PC-3 (cell line): ENCODE results near the gene NINJ2. TPM values are rescaled to one million over a fixed set of nuclear protein-coding genes. Genes with fewer than 3 reads are reported as not detected.

Experiments used
- ATAC-seq: fragments of 200-7000 bp; cut with Tn5 transposase; 2 replicates; pipeline ENCODE4 v1.9.1; 2020; ENCODE audit warnings: mild to moderate bottlenecking, moderate library complexity
- BruUV-seq: library from RNA; stranded (reverse); fragments of 400-500 nt; replicated peaks from 2 replicates; lab custom pipeline; 2021; lab: Mats Ljungman, UMichigan
- CTCF ChIA-PET: fragments of 300-600 bp; sonication (Branson Sonifier 250); formaldehyde crosslinking; loops from one replicate; lab custom pipeline; 2022; ENCODE audit warnings: antibody characterized with exemption; lab: Charles Lee
- POLR2A ChIA-PET: fragments of 300-600 bp; sonication (Branson Sonifier 250); formaldehyde crosslinking; loops from one replicate; lab custom pipeline; 2022; ENCODE audit warnings: antibody characterized with exemption; ENCODE audit not compliant: unreplicated experiment; lab: Charles Lee
- DNase-seq: peaks from one replicate; pipeline ENCODE4 v3.0.0-alpha.2; 2015
- H2AFZ ChIP-seq: fragments of 300-600 bp; sonication (generic); 2 replicates; pipeline ENCODE4 v1.6.0; 2016; ENCODE audit warnings: antibody characterized with exemption, low read length
- H3F3A ChIP-seq: fragments of 300-600 bp; sonication (generic); one replicate; pipeline ENCODE4 v1.6.0; 2017; ENCODE audit warnings: antibody characterized with exemption, low read length, control low read depth, mild to moderate bottlenecking; ENCODE audit not compliant: unreplicated experiment
- H3K27ac ChIP-seq: fragments of 300-600 bp; sonication (generic); 2 replicates; pipeline ENCODE4 v1.5.1; 2016; ENCODE audit warnings: mild to moderate bottlenecking, low read length
- H3K27me3 ChIP-seq: fragments of 300-600 bp; sonication (generic); 2 replicates; pipeline ENCODE4 v1.6.1; 2016; ENCODE audit warnings: low read length, mixed read lengths
- H3K36me3 ChIP-seq: fragments of 300-600 bp; sonication (generic); 2 replicates; pipeline ENCODE4 v1.6.1; 2016; ENCODE audit warnings: low read depth, mixed run types, low read length, mixed read lengths
- H3K4me1 ChIP-seq: fragments of 300-600 bp; sonication (generic); 2 replicates; pipeline ENCODE4 v1.5.1; 2016; ENCODE audit warnings: low read length; ENCODE audit not compliant: insufficient read depth
- H3K4me2 ChIP-seq: fragments of 300-600 bp; sonication (generic); 2 replicates; pipeline ENCODE4 v1.6.0; 2016; ENCODE audit warnings: low read length
- H3K4me3 ChIP-seq: fragments of 300-600 bp; sonication (generic); 2 replicates; pipeline ENCODE4 v1.5.1; 2016; ENCODE audit warnings: mild to moderate bottlenecking, low read length, mixed read lengths
- H3K79me2 ChIP-seq: fragments of 300-600 bp; sonication (generic); 2 replicates; pipeline ENCODE4 v1.6.1; 2017; ENCODE audit warnings: low read length, mixed read lengths
- H3K9ac ChIP-seq: fragments of 300-600 bp; sonication (generic); 2 replicates; pipeline ENCODE4 v1.6.0; 2016; ENCODE audit warnings: mild to moderate bottlenecking, low read length
- H3K9me2 ChIP-seq: fragments of 300-600 bp; sonication (generic); replicated peaks from 2 replicates; pipeline ENCODE4 v1.6.1; 2016; ENCODE audit warnings: mixed run types, low read length, mixed read lengths
- H3K9me3 ChIP-seq: fragments of 300-600 bp; sonication (generic); 2 replicates; pipeline ENCODE4 v1.6.1; 2016; ENCODE audit warnings: low read length, mixed read lengths
- H4K20me1 ChIP-seq: fragments of 300-600 bp; sonication (generic); 2 replicates; pipeline ENCODE4 v1.6.1; 2016; ENCODE audit warnings: low read length, mixed read lengths
- CTCF ChIP-seq: fragments of 300-600 bp; sonication (generic); conservative IDR thresholded peaks from 2 replicates; pipeline ENCODE4 v1.5.1; 2017; ENCODE audit warnings: antibody characterized with exemption, low read depth, mild to moderate bottlenecking, low read length
- EZH2 ChIP-seq: fragments of 300-600 bp; sonication (generic); IDR thresholded peaks from one replicate; pipeline ENCODE4 v1.6.1; 2017; ENCODE audit warnings: antibody characterized with exemption, mild to moderate bottlenecking, low read length; ENCODE audit not compliant: unreplicated experiment
- EZH2phosphoT487 ChIP-seq: fragments of 300-600 bp; sonication (generic); IDR thresholded peaks from 2 replicates; pipeline ENCODE4 v1.6.1; 2018; ENCODE audit warnings: mild to moderate bottlenecking, antibody characterized with exemption, low read length, borderline replicate concordance
- intact Hi-C: fragments of 100-400 bp; cut with micrococcal nuclease; formaldehyde crosslinking; loops from 2 replicates; pipeline ENCODE4 v1.9.0; 2023
- total RNA-seq: library from RNA; depleted of rRNA; stranded (reverse); fragments of >200 nt; gene quantifications from 2 replicates; pipeline ENCODE4 v1.2.3, GENCODE V29; 2014

Gene NINJ2
- total RNA-seq, 1 experiment from 2014 or later: not detected

- Histone ChIP-seq H3K36me3 (no peaks in the 10 kb centered on the region), H3K27me3 (no peaks in the 10 kb centered on the region), H3K79me2 (no peaks in the 10 kb centered on the region), H3F3A (no peaks in the 10 kb centered on the region), H3K9ac (no peak overlapping the region), H3K27ac (no peak overlapping the region), H3K9me2 (no peaks in the 10 kb centered on the region), H4K20me1 (no peaks in the 10 kb centered on the region), H3K9me3 (no peaks in the 10 kb centered on the region), H3K4me2 (no peak overlapping the region), H3K4me3 (no peak overlapping the region), H2AFZ (no peak overlapping the region), H3K4me1 (peaks cover 8% of the 10 kb centered on the region)
- ChIA-PET CTCF (no interaction called here), POLR2A (no interaction called here)
- intact Hi-C loops: no loop called here
- ATAC-seq (no peak), DNase-seq (no peak)
- no peak for TF ChIP-seq EZH2
- BruUV-seq: no TSS peak
Observed at GRCh38 chr12:612886-613285, 50.4 kb downstream of the NINJ2 start.

GRCh38 chr12:612293-612692, 51.0 kb downstream of the NINJ2 start:
- no peak overlapping the region for H3K4me3 ChIP-seq
- no peak overlapping the region for H3K27ac ChIP-seq
- no TSS peak for BruUV-seq
- H3K9me2 ChIP-seq: no peaks in the 10 kb centered on the region
- H3F3A ChIP-seq: no peaks in the 10 kb centered on the region
- TF ChIP-seq EZH2phosphoT487 (no peak), CTCF (no peak), EZH2 (no peak)
- H3K9me3 ChIP-seq: no peaks in the 10 kb centered on the region
- H3K9ac ChIP-seq: no peak overlapping the region
- H3K4me1 ChIP-seq: peaks cover 14% of the 10 kb centered on the region
- ChIA-PET POLR2A (no interaction called here), CTCF (no interaction called here)
- DNase-seq (no peak), ATAC-seq (no peak)
- no peak overlapping the region for H2AFZ ChIP-seq
- H3K36me3 ChIP-seq: no peaks in the 10 kb centered on the region
- no peaks in the 10 kb centered on the region for H4K20me1 ChIP-seq
- H3K79me2 ChIP-seq: no peaks in the 10 kb centered on the region
- intact Hi-C loops: no loop called here
- H3K27me3 ChIP-seq: no peaks in the 10 kb centered on the region
- no peak overlapping the region for H3K4me2 ChIP-seq

- intact Hi-C loops: no loop called here
- no peak overlapping the region for H3K9ac ChIP-seq
- ATAC-seq: no peak
- H3F3A ChIP-seq: no peaks in the 10 kb centered on the region
- H3K4me3 ChIP-seq: no peak overlapping the region
- H3K79me2 ChIP-seq: no peaks in the 10 kb centered on the region
- no peaks in the 10 kb centered on the region for H3K9me2 ChIP-seq
- no peaks in the 10 kb centered on the region for H3K9me3 ChIP-seq
- no peaks in the 10 kb centered on the region for H3K27me3 ChIP-seq
- H3K4me1 ChIP-seq: peaks cover 18% of the 10 kb centered on the region
- no peaks in the 10 kb centered on the region for H4K20me1 ChIP-seq
- no peak overlapping the region for H2AFZ ChIP-seq
- CTCF ChIA-PET: no interaction called here
- BruUV-seq: no TSS peak
- H3K4me2 ChIP-seq: no peak overlapping the region
- H3K27ac ChIP-seq: no peak overlapping the region
- H3K36me3 ChIP-seq: no peaks in the 10 kb centered on the region
- POLR2A ChIA-PET: no interaction called here
- DNase-seq: no peak
- TF ChIP-seq EZH2 (no peak), EZH2phosphoT487 (no peak), CTCF (no peak)
Observed at GRCh38 chr12:611721-612120, 51.5 kb downstream of the NINJ2 start.
